ENCODE results near the gene ZFP36L2. TPM values are rescaled to one million over a fixed set of nuclear protein-coding genes. Genes with fewer than 3 reads are reported as not detected.

The ZFP36L2 gene
- total and polyA plus RNA-seq, 10 of the 15 experiments (the other 5 are each of a cell fraction or from before 2014, with no cell fraction given): 4.3 to 64.9 (median 19.5) TPM

GRCh38 chr2:43178055-43178598, 48.3 kb downstream of the ZFP36L2 start (continued):
- no peak for TF ChIP-seq ZNF592 (IDR thresholded peaks at IDR 0.05)

GRCh38 chr2:43176449-43176848, 50.0 kb downstream of the ZFP36L2 start:
- ChIA-PET POLR2A (interaction anchor here (0.6 to 2.5 kb wide), 4 partner anchors 16 to 58 kb away, joined by 3 to 23 read pairs (median 6); partner anchors contain the start of gene ZFP36L2), RAD21 (ENCODE audit: unreplicated experiment) (interaction anchor here (0.6 to 0.7 kb wide), 2 partner anchors 26 to 38 kb away, joined by 3 read pairs; no protein-coding TSS in a partner anchor), SMC1A (ENCODE audit: uncharacterized antibody, unreplicated experiment) (interaction anchor here (1.4 to 10.8 kb wide), 3 partner anchors 12 to 44 kb away, joined by 3 to 147 read pairs (median 5); no protein-coding TSS in a partner anchor), CTCF (interaction anchor here (8.6 kb wide), 1 partner anchor 52 kb away, joined by 103 read pairs; the partner anchor contains the start of gene ZFP36L2)
- Histone ChIP-seq H3K9me3 (replicated peaks; ENCODE audit: control insufficient read depth, insufficient read depth, low read length) (no peaks in the 10 kb centered on the region), H3K36me3 (ENCODE audit: control insufficient read depth in 2 of 2, insufficient read depth in 2 of 2, low read length in 1 of 2) (no peaks in the 10 kb centered on the region), H3K27me3 (replicated peaks in 1 of 2; ENCODE audit: control insufficient read depth in 2 of 2, insufficient read depth in 2 of 2, low read length in 1 of 2) (no peaks in the 10 kb centered on the region), H4K20me1 (ENCODE audit: control insufficient read depth, insufficient read depth) (no peaks in the 10 kb centered on the region), H3K4me1 (ENCODE audit: control insufficient read depth, insufficient read depth, low read length) (peaks cover 19% of the 10 kb centered on the region), H2AFZ (ENCODE audit: control insufficient read depth, low read depth, low read length) (no peak overlapping the region), H3K4me3 (no peak overlapping the region), H3K9ac (ENCODE audit: control insufficient read depth, insufficient read depth, low read length) (no peak overlapping the region), H3K27ac (ENCODE audit: control insufficient read depth, insufficient read depth) (no peak overlapping the region), H3K79me2 (ENCODE audit: control insufficient read depth, insufficient read depth, low read length) (no peaks in the 10 kb centered on the region), H3K4me2 (ENCODE audit: control insufficient read depth, insufficient read depth) (no peak overlapping the region)
- DNase-seq (ENCODE audit: low read depth, low spot score) (no peak), ATAC-seq (no peak), FAIRE-seq (no peak)
- no TSS peak for BruUV-seq (replicated peaks)
- intact Hi-C loops (cut with micrococcal nuclease; ENCODE audit: unreplicated experiment) (no loop called here), in situ Hi-C loops (cut with MboI) (no loop called here)
- no peak for TF ChIP-seq HDAC2 (IDR thresholded peaks at IDR 0.05)
- TF ChIP-seq ZZZ3 (IDR thresholded peaks at IDR 0.05; ENCODE audit: control insufficient read depth, insufficient read length, low read depth): no peak
- TF ChIP-seq ATF2 (IDR thresholded peaks at IDR 0.05; ENCODE audit: low read length): no peak
- TF ChIP-seq GABPA (IDR thresholded peaks at IDR 0.05; ENCODE audit: low read depth): no peak
- TF ChIP-seq TCF3 (IDR thresholded peaks at IDR 0.05; ENCODE audit: borderline replicate concordance, insufficient read depth, low read depth, low read length): no peak
- TF ChIP-seq ATF3 (IDR thresholded peaks at IDR 0.05; ENCODE audit: borderline replicate concordance, extremely low read depth, low read depth, low read length): no peak
- TF ChIP-seq ZNF217 (IDR thresholded peaks at IDR 0.05): no peak
- 100% methylated on average over 1 of the region's 1 CpG for WGBS (ENCODE audit: insufficient coverage, insufficient replicate concordance, low lambda C conversion rate, missing lambda C conversion rate)
